Measurements from ENCODE around the gene ABCD2.

The ABCD2 gene

DNA sequence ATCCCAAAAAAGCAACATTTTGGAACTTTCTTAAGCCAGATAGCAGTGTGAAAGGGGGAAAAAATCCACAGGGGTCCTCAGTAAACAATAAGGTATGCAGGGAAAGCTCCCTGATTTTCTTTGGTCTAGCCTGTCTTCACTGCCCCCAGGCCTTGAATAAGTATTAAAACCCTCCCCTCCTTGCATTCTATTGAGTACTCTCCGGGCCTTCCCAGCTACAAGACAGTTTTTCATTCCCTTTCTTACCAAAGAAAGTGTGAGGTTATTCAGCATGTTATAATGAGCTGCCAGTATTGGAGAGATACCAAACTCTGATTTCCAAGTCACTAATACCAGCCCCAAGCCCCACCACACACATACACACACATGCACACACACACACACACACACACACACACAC lies 116.9 kb downstream of the ABCD2 start:
- Histone ChIP-seq H3K27me3 (replicated peaks) (no peaks in the 10 kb centered on the region), H3K4me3 (ENCODE audit: low read depth, low read length) (no peak overlapping the region), H3K36me3 (replicated peaks) (no peaks in the 10 kb centered on the region), H3K27ac (peak overlapping the region; percentile 4)
- in situ Hi-C loops (cut with HindIII; ENCODE audit: low pct_ligation_motif_present, low sequenced_read_pairs): no loop called here
- TF ChIP-seq CTCF (IDR thresholded peaks at IDR 0.05; ENCODE audit: low read depth, low read length, missing control alignments): no peak
- DNase-seq: no peak
